Transverse colon (tissue), 4 donors: ENCODE data around the gene PGM2L1. TPM values are rescaled to one million over a fixed set of nuclear protein-coding genes. Genes with fewer than 3 reads are reported as not detected.
"Not testable (repeated sequence)": the region's sequence is repeated elsewhere in the genome, so short reads cannot be mapped to it uniquely, and the experiment has no call there.

Source experiments
- DNase-seq: peaks from one replicate; pipeline ENCODE4 v3.0.0-alpha.2; 2019
- H3K27ac ChIP-seq, 4 donors: fragments of 200-600 bp; sonication (generic); 2 replicates each; pipeline ENCODE4 v1.5.1; 2016 to 2018; ENCODE audit warnings: inconsistent platforms in 4 of 4
- H3K27me3 ChIP-seq: fragments of 200-600 bp; sonication (generic); 2 replicates; pipeline ENCODE4 v1.5.1; 2017; ENCODE audit warnings: inconsistent platforms
- H3K36me3 ChIP-seq, 4 donors: fragments of 200-600 bp; sonication (generic); 2 replicates each; pipeline ENCODE4 v1.5.1; 2017 to 2019; ENCODE audit warnings: inconsistent platforms in 4 of 4
- H3K4me1 ChIP-seq, 4 donors: fragments of 200-600 bp; sonication (generic); 2 replicates each; pipeline ENCODE4 v1.5.1; 2017 to 2020; ENCODE audit warnings: inconsistent platforms in 4 of 4
- H3K4me3 ChIP-seq, 4 donors: fragments of 200-600 bp; sonication (generic); 1 replicate in 1 of 4; 2 replicates in 3 of 4; pipeline versions ENCODE4 v1.5.1 to v1.6.1; 2017 to 2019; ENCODE audit warnings: inconsistent platforms in 4 of 4
- H3K9me3 ChIP-seq, 2 donors: fragments of 200-600 bp; sonication (generic); 2 replicates each; pipeline ENCODE4 v1.5.1; 2017 to 2019; ENCODE audit warnings: inconsistent platforms in 2 of 2
- CTCF ChIP-seq, 5 experiments: fragments of 200-600 bp in 3 of 5; fragments of 450-650 bp in 2 of 5; sonication (generic) in 3 of 5; IDR thresholded peaks; 1 replicate in 2 of 5; 2 replicates in 3 of 5; pipeline ENCODE4 v1.5.1; 2016 to 2017; ENCODE audit warnings: antibody characterized with exemption in 5 of 5, inconsistent platforms in 3 of 5, mild to moderate bottlenecking in 2 of 5, moderate library complexity in 1 of 5
- EP300 ChIP-seq: sonication (generic); formaldehyde crosslinking; IDR thresholded peaks from one replicate; pipeline ENCODE4 v1.6.1; 2017; ENCODE audit warnings: antibody characterized with exemption, low read depth
- POLR2A ChIP-seq: fragments of 450-650 bp; IDR thresholded peaks from one replicate; pipeline ENCODE4 v1.6.1; 2016; ENCODE audit warnings: antibody characterized with exemption, mild to moderate bottlenecking, moderate library complexity
- POLR2AphosphoS5 ChIP-seq, 3 donors: sonication (generic); formaldehyde crosslinking; IDR thresholded peaks; one replicate each; pipeline ENCODE4 v1.6.1; 2016; ENCODE audit warnings: antibody characterized with exemption in 3 of 3
- WGBS, 2 donors: methylation state at CpG; one replicate each; pipeline ENCODE4 v1.1.5; 2018; ENCODE audit warnings: low coverage in 1 of 2; 5-methylcytosine and 5-hydroxymethylcytosine counted together
- in situ Hi-C, 4 donors: fragments of 200-750 bp; cut with MboI; loops; one replicate each; pipeline versions ENCODE4 v1.15.0 to v1.15.1; 2017; ENCODE audit warnings: low sequenced_read_pairs in 3 of 4, low pct_ligation_motif_present in 1 of 4, low pct_unique_long_range_greater_than_20kb in 1 of 4
- intact Hi-C: fragments of 100-400 bp; cut with DNase I; formaldehyde crosslinking; loops from one replicate; pipeline ENCODE4 v1.15.1; 2023; ENCODE audit warnings: low total_unique reads
- total RNA-seq, 4 donors: library from RNA; depleted of rRNA; stranded (reverse); fragments of >200 nt; gene quantifications; one replicate each; pipeline ENCODE4 v1.1.0, GENCODE V29; 2016

The PGM2L1 gene
- total RNA-seq, 4 donors from 2014 or later = 2.6 to 10.1 (median 8.3) TPM

- H3K27me3 ChIP-seq = no peaks in the 10 kb centered on the region
- H3K9me3 ChIP-seq = no peaks in the 10 kb centered on the region
- TF ChIP-seq POLR2A = no peak
- TF ChIP-seq CTCF (IDR thresholded peaks at IDR 0.05) = no peak
- TF ChIP-seq POLR2AphosphoS5 (IDR thresholded peaks at IDR 0.05) = no peak
- no peak for TF ChIP-seq EP300
- intact Hi-C loops = no loop called here
- no peak overlapping the region for H3K4me3 ChIP-seq
- H3K4me1 ChIP-seq = no peaks in the 10 kb centered on the region
- 81 to 100% methylated on average over 2 of the region's 2 CpGs for WGBS, 2 donors
- no peak for DNase-seq
- H3K27ac ChIP-seq = no peak overlapping the region
- H3K36me3 ChIP-seq = peaks cover 0 to 22% (median 3%) of the 10 kb centered on the region in 4 donors
- in situ Hi-C loops = no loop called here
These were observed 31.7 kb downstream of the PGM2L1 start for GRCh38 chr11:74366576-74366975.

DNA sequence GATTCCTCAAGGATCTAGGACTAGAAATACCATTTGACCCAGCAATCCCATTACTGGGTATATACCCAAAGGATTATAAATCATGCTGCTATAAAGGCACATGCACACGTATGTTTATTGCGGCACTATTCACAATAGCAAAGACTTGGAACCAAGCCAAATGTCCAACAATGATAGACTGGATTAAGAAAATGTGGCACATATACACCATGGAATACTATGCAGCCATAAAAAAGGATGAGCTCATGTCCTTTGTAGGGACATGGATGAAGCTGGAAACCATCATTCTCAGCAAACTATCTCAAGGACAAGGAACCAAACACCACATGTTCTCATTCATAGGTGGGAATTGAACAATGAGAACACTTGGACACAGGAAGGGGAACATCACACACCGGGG lies 32.4 kb downstream of the PGM2L1 start:
- WGBS, 2 donors = 92% methylated on average over 3 of the region's 3 CpGs; no CpG with 5 or more reads in 1 of the 2 donors
- in situ Hi-C loops, intact Hi-C loops: not testable (repeated sequence)

DNA sequence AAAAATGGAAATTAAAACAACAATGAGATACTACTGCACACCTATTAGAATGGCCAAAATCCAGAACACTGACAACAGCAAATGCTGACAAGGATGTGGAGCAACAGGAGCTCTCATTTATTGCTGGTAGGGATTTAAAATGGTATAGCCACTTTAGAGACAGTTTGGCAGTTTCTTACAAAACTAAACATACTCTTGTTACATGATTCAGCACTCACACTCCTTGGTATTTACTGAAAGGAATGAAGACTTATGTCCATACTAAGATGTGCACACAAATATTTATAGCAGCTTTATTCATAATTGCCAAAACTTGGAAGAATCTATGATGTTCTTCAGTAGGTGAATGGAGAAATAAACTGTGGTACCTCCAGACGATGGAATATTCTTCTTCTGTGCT lies 40.8 kb downstream of the PGM2L1 start:
- intact Hi-C loops = no loop called here
- no peak for DNase-seq
- no peak overlapping the region for H3K27ac ChIP-seq
- H3K27me3 ChIP-seq = no peaks in the 10 kb centered on the region
- H3K9me3 ChIP-seq = peaks cover 0 to 7% of the 10 kb centered on the region in 2 donors
- whole genome bisulfite sequencing, 2 donors = 83 to 90% methylated on average over 1 of the region's 1 CpG
- H3K36me3 ChIP-seq = peaks cover 0 to 27% (median 1%) of the 10 kb centered on the region in 4 donors
- H3K4me1 ChIP-seq = no peaks in the 10 kb centered on the region
- TF ChIP-seq POLR2AphosphoS5 (IDR thresholded peaks at IDR 0.05) = no peak
- no peak for TF ChIP-seq POLR2A
- no peak for TF ChIP-seq EP300
- no peak for TF ChIP-seq CTCF (IDR thresholded peaks at IDR 0.05)
- in situ Hi-C loops = no loop called here
- no peak overlapping the region for H3K4me3 ChIP-seq

More for the DNA sequence above, 32.4 kb downstream of the PGM2L1 start:
- H3K4me1 ChIP-seq, H3K9me3 ChIP-seq, DNase-seq, H3K4me3 ChIP-seq, H3K27me3 ChIP-seq, H3K27ac ChIP-seq: not testable (repeated sequence)
- H3K36me3 ChIP-seq = peaks cover 0 to 25% (median 1%) of the 10 kb centered on the region in 4 donors

GRCh38 chr11:74355626-74356025 lies 42.6 kb downstream of the PGM2L1 start:
- WGBS, 2 donors = 69 to 86% methylated on average over 2 of the region's 2 CpGs
- no peak for TF ChIP-seq POLR2AphosphoS5 (IDR thresholded peaks at IDR 0.05)
- TF ChIP-seq EP300 = no peak
- no peak for TF ChIP-seq CTCF (IDR thresholded peaks at IDR 0.05)
- no peak for TF ChIP-seq POLR2A
- peaks cover 0 to 3% of the 10 kb centered on the region in 2 donors for H3K9me3 ChIP-seq
- no peak overlapping the region for H3K4me3 ChIP-seq
- no peaks in the 10 kb centered on the region for H3K4me1 ChIP-seq
- H3K27me3 ChIP-seq = no peaks in the 10 kb centered on the region
- intact Hi-C loops (no loop called here), in situ Hi-C loops (no loop called here)
- H3K27ac ChIP-seq = no peak overlapping the region
- peaks cover 0 to 25% (median 1%) of the 10 kb centered on the region in 4 donors for H3K36me3 ChIP-seq
- DNase-seq = no peak

DNA sequence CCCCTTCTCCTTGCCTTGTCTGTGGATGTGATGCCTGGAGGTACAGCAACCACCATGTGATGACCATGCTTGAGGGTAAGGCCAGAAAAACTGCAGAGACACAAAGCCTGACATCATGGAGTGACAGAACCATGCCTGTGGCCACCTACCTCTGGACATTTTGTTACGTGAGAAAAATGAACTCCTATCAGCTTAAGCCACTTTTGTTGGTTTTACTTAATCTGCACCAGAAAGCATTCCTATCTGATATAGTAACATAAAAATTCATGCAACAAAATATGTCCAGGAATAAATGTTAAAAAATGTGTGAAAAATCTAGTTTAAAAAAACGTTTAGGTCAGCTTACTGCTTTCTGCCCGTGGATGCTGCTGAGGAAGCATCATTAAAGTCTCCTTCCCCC lies 44.2 kb downstream of the PGM2L1 start:
- H3K27me3 ChIP-seq = no peaks in the 10 kb centered on the region
- in situ Hi-C loops (no loop called here), intact Hi-C loops (no loop called here)

More for the DNA sequence above, 44.2 kb downstream of the PGM2L1 start:
- Histone ChIP-seq H3K36me3 (peaks cover 0 to 16% (median 1%) of the 10 kb centered on the region in 4 donors), H3K4me1 (no peaks in the 10 kb centered on the region), H3K27ac (no peak overlapping the region), H3K4me3 (no peak overlapping the region), H3K9me3 (no peaks in the 10 kb centered on the region)
- WGBS, 2 donors = 63 to 69% methylated on average over 3 of the region's 3 CpGs
- DNase-seq = no peak
- TF ChIP-seq POLR2AphosphoS5 (IDR thresholded peaks at IDR 0.05) (no peak), POLR2A (no peak)
